Activated CD8-positive, alpha-beta memory T cell treated with anti-CD3 and anti-CD28 coated beads, Interleukin-2, amount 50 U/mL, for 4 hours (primary cell): ENCODE measurements around the gene S100A2.
"Not testable (repeated sequence)": the region's sequence is repeated elsewhere in the genome, so short reads cannot be mapped to it uniquely, and the experiment has no call there.

Experiments used
- DNase-seq: peaks from one replicate; pipeline ENCODE4 v3.0.0-alpha.2; 2020

Gene S100A2

DNA sequence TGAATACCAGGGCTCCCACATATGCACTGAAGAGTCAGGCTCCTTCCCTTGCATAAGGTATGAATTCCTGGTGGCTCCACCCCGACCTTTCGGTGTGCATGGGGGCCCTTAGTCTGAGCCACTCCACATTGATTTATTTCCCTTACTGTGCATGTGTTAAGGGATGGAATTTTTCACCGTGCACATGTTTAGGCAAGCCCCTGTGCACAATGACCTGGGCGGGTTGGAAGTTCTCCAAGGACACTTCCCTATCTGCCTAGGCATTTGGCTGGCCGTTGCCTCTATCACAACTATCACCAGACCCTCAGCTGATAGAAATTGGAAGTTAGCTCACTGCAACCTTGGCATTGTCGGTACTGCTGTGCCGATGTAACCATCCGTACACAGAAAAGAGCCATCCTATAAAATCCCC is 39.5 kb downstream of the S100A2 start:
- no peak for DNase-seq

DNA sequence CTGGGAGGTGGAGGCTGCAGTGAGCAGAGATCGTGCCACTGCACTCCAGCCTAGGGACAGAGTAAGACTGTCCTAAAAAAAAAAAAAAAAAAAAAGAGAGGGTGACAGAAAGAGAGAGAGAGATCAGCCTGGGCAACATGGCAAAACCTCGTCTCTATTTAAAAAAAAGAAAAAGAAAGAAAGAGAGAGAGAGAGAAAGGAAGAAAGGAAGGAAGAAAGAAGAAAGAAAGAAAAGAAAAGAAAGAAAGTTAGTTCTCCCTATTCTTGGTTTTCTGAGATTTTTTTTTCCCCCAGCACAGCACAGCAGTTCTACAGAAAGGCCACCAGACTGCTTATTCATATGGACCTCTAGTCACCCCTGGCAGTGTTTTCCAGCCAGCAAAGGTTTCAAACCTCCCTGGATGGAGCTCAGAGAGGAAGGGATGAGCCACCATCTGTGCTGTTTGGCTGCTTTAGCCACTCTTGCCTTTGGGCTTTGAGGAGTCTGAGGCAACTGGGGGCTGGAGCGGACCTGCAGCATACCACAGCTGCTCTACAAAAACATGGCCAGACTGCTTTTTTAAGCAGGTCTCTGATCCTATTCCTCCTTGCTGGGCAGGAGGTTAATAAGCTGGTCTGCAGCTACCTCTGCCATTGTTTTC is 40.4 kb downstream of the S100A2 start:
- no peak for DNase-seq

DNA sequence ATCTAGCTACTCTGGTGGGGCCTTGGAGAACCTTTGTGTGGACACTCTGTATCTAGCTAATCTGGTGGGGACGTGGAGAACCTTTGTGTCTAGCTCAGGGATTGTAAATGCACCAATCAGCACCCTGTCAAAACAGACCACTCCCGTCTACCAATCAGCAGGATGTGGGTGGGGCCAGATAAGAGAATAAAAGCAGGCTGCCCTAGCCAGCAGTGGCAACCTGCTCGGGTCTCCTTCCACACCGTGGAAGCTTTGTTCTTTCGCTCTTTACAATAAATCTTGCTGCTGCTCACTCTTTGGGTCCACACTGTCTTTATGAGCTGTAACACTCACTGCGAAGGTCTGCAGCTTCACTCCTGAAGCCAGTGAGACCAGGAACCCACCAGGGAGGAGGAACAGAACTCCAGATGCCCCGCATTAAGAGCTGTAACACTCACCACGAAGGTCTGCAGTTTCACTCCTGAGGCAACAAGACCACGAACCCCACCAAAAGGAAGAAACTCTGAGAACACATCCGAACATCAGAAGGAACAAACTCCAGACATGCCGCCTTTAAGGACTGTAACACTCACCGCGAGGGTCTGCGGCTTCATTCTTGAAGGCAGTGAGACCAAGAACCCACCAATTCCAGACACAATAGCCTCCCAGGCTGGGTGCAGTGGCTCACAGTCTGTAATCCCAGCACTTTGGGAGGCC is 43.1 kb downstream of the S100A2 start:
- DNase-seq: not testable (repeated sequence)

DNA sequence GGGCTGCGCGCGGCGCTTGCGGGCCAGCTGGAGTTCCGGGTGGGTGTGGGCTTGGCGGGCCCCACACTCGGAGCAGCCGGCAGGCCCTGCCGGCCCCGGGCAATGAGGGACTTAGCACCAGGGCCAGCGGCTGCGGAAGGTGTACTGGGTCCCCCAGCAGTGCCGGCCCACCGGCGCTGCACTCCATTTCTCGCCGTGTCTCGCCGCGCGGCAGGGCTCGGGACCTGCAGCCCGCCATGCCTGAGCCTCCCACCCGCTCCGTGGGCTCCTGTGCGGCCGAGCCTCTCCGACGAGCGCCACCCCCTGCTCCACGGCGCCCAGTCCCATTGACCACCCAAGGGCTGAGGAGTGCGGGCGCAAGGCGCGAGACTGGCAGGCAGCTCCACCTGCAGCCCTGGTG is 43.8 kb downstream of the S100A2 start:
- DNase-seq: not testable (repeated sequence)

DNA sequence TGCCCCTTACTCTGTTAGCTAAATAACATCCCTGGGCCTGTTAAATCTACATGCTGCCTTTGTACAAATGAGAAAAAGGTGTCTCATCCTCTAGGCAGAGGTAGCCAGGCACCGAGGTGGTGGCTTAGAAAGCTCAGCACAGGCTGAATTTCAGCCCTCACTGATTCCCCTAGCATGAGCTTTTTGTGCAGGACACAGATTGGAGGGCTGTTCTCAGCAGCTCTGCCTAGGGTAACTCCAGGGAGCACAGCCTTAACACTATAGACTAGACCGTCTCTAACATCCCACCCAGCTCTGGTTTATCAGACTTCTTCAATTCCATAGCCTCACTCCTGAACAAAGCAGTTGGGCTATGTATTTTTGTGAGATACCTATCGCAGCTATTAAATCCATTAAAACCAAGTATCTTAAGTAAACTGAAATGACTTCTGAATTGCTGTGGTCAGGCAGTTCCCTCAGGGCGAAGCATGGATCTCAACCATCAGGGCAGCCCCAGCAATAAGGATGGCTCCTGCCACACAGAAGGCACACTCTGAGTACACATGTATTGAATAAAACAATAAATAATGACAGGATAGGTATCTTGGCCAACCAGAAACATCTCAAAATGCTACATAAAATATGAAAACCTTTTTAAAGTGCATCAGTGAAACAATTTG is 44.7 kb downstream of the S100A2 start:
- no peak for DNase-seq

DNA sequence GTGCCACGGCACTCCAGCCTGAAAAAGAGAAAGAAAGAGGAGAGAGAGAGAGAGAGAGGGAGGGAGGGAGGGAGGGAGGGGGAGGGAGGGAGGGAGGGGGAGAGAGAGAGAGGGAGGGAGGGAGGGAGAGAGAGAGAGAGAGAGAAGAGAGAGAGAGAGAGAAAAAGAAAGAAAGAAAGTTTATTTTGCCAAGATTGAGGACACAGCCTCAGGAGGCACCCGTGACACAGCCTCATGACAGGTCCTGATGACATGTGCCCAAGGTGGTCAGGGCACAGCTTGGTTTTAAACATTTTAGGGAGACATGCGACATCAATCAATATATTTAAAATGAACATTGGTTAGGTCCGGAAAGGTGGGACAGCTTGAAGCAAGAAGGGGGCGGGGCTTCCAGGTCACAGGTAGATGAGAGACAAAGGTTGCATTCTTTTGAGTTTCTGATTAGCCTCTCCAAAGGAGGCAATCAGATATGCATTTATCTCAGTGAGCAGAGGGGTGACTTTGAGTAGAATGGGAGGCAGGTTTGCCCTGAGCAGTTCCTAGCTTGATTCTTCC is 45.4 kb downstream of the S100A2 start:
- not testable (repeated sequence) for DNase-seq

DNA sequence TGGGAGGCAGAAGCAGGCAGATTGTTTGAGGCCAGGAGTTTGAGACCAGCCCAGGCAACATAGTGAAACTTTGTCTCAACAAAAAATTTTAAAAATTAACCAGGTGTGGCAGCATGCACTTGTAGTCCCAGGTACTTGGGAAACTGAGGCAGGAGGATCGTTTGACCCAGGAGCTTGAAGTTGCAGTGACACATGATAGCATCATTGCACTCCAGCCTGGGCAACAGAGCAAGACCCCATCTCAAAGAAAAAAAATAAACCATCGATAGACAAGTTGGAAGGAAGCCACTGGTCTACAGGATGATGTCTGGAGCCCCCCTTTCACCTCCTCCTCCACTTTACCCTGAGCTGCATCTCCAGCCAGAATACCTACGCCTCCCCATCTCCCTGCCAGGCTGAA is 46.4 kb downstream of the S100A2 start:
- no peak for DNase-seq

DNA sequence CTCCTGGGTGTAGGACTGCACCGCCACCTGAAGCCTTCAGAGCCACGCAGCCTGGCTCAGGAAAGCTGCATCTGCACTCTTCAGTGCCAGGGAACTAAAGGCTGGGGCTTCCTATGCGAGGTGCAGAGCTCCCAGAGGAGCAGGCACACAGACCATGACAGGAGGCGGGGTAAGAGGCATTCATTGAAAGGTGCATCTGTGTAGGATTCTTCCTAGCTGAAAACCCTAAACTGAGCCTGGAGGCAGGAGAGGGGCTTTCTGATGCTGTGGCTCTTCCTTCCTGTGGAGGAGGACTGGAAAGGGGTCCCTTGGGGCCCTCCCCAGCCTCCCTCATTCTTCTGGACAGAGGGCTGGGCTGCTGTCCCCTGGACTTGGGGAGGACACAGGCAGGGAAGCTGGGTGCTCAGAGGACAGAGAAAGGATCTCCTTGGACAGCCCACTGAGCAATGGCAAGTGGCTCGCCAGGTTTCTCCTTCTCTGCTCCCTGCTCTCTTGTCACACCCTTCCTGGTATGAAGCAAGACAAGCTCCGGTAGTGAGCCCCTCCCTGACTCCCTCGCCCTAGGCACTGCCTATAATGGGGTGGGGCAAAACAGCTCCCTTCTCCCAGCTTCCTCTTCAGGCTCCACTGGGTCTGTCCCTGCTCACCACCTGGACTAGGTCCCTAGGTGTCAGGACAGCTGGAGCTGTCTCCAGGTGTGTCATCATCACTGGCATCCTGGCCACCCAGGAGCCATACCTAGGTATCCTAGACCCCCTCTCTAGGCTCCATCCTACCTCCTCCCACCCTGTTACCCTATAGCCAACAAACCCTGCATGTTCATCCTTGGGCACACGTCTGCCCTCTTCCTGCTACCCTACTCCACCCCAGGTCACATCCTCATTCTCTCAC is 49.9 kb downstream of the S100A2 start:
- DNase-seq: no peak

DNA sequence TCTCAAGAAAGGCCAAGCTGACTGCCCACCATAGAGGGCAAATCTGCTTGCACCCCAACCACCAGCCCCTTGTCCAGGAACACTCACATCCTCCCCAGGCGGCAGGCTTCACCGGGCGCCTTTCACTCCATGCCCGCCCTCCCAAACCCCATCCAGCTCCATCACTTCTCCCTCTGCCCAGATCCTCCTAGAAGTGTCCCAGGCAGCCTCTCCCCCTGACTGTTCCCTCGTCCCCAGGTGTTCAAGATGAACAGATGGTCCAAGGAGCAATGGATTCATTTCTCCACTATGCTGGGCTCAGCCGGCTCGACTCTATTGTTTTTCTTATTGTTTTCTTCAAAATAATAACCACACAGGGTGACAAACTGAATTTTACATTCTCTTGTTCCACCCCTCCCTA is 52.0 kb downstream of the S100A2 start:
- DNase-seq: no peak

DNA sequence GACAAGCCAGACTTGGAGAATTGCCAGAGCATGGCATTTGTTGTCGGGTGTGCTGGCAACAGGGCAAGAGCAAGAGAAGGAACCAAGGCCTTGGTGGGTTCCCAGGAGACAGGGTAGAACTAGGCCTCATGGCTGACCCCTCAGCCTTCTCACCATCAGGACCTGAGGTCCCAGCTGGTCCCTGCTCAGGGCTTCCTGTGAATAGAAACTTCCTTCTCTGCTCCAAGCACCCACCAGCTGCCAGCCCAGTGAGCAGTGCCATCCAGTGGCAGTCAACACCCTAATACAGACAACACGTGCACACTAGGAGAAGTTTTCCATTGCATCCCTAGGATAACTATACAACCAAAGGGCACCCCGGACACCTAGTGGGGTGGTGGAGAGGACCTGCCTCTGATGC is 52.6 kb downstream of the S100A2 start:
- no peak for DNase-seq
